ENCODE measurements around the gene PBRM1.

The PBRM1 gene

GRCh38 chr3:52561028-52561747 lies 124.5 kb downstream of the PBRM1 start:
- no peak for DNase-seq

- no peak for DNase-seq
Measured at GRCh38 chr3:52558436-52558835, 127.3 kb downstream of the PBRM1 start.

- no peak for DNase-seq
Measured at GRCh38 chr3:52557011-52557960, 128.4 kb downstream of the PBRM1 start.

GRCh38 chr3:52555056-52555455 lies 130.7 kb downstream of the PBRM1 start:
- no peak for DNase-seq

GRCh38 chr3:52554026-52554755 lies 131.5 kb downstream of the PBRM1 start:
- DNase-seq: no peak

- DNase-seq: no peak
Measured at GRCh38 chr3:52552089-52552488, 133.6 kb downstream of the PBRM1 start.

GRCh38 chr3:52551118-52551517 lies 134.6 kb downstream of the PBRM1 start:
- DNase-seq: no peak

- DNase-seq: no peak
Measured at GRCh38 chr3:52547143-52547542, 138.6 kb downstream of the PBRM1 start.

- no peak for DNase-seq
Measured at GRCh38 chr3:52546111-52546901, 139.4 kb downstream of the PBRM1 start.

- no peak for DNase-seq
Measured at GRCh38 chr3:52544937-52545336, 140.8 kb downstream of the PBRM1 start.

GRCh38 chr3:52541050-52541449 lies 144.7 kb downstream of the PBRM1 start:
- DNase-seq: no peak

- DNase-seq: no peak
Measured at GRCh38 chr3:52539010-52539653, 146.6 kb downstream of the PBRM1 start.

- DNase-seq: no peak
Measured at GRCh38 chr3:52537726-52538421, 147.8 kb downstream of the PBRM1 start.

- no peak for DNase-seq
Measured at GRCh38 chr3:52537165-52537620, 148.5 kb downstream of the PBRM1 start.

- peak; percentile 96 for DNase-seq
Measured at GRCh38 chr3:52536369-52537164, 149.1 kb downstream of the PBRM1 start, which contains the start of gene UQCC5. Gene UQCC5, plus strand, starts transcription at chr3:52536605. Its CDS starts 151 bp downstream, at chr3:52536756.

- no peak for DNase-seq
Measured at GRCh38 chr3:52536112-52536368, 149.7 kb downstream of the PBRM1 start.

GRCh38 chr3:52535411-52536111 lies 150.2 kb downstream of the PBRM1 start:
- no peak for DNase-seq

- no peak for DNase-seq
Measured at GRCh38 chr3:52534281-52535183, 151.2 kb downstream of the PBRM1 start.
